ENCODE data around the gene PLSCR1. TPM values are rescaled to one million over a fixed set of nuclear protein-coding genes. Genes with fewer than 3 reads are reported as not detected.

The PLSCR1 gene
- total and polyA plus RNA-seq, 2 donors (not counting 1 experiment from before 2014, with no cell fraction given): 16.8 to 44.6 TPM

DNA sequence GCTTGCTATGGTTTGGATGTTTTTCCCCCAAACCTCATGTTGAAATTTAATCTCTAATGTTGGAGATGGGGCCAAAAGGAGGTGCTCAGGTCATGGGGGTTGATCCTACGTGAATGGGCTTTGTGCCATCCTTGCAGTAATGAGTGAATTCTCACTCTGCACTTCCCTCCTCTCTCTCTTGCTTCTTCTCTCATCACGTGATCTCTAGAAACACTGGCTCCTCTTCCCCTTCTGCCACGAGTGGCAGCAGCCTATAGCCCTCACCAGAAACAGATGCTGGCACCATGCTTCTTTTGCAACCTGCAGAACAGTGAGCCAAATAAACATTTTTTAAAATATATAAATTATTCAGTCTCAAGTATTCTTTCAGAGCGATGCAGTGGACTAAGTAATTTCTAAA, 13.3 kb upstream of the PLSCR1 start:
- peaks cover 0 to 1% (median 0%) of the 10 kb centered on the region in 3 donors for H3K9me3 ChIP-seq (ENCODE audit: control extremely low read depth in 1 of 3, control insufficient read depth in 2 of 3, insufficient read depth in 1 of 3, low read length in 2 of 3)
- H3K27me3 ChIP-seq (replicated peaks in 1 of 4; ENCODE audit: control extremely low read depth in 1 of 4, control insufficient read depth in 3 of 4, insufficient read depth in 4 of 4, low read length in 3 of 4): no peaks in the 10 kb centered on the region
- ChIA-PET CTCF (interaction anchor here (1.2 kb wide), 1 partner anchor 33 kb away, joined by 3 read pairs; no protein-coding TSS in a partner anchor), POLR2A (no interaction called here)
- DNase-seq (no peak), ATAC-seq (ENCODE audit: low read depth) (no peak)
- H3K4me1 Mint-ChIP-seq: no peaks in the 10 kb centered on the region
- H3K4me1 ChIP-seq (ENCODE audit: control insufficient read depth in 2 of 2, insufficient read depth in 2 of 2, low read length in 2 of 2): no peaks in the 10 kb centered on the region
- TF ChIP-seq, protein P1, sequence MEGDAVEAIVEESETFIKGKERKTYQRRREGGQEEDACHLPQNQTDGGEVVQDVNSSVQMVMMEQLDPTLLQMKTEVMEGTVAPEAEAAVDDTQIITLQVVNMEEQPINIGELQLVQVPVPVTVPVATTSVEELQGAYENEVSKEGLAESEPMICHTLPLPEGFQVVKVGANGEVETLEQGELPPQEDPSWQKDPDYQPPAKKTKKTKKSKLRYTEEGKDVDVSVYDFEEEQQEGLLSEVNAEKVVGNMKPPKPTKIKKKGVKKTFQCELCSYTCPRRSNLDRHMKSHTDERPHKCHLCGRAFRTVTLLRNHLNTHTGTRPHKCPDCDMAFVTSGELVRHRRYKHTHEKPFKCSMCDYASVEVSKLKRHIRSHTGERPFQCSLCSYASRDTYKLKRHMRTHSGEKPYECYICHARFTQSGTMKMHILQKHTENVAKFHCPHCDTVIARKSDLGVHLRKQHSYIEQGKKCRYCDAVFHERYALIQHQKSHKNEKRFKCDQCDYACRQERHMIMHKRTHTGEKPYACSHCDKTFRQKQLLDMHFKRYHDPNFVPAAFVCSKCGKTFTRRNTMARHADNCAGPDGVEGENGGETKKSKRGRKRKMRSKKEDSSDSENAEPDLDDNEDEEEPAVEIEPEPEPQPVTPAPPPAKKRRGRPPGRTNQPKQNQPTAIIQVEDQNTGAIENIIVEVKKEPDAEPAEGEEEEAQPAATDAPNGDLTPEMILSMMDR (IDR thresholded peaks at IDR 0.05): no peak
- TF ChIP-seq EZH2 (IDR thresholded peaks at IDR 0.05; ENCODE audit: borderline replicate concordance, insufficient read depth, low read depth, low read length, poor library complexity, severe bottlenecking): no peak
- no peak overlapping the region for H3K9ac ChIP-seq (ENCODE audit: low read length)
- no peak overlapping the region for H3K4me3 ChIP-seq (ENCODE audit: control extremely low read depth in 1 of 5, extremely low read depth in 1 of 5, insufficient read depth in 1 of 5, low read depth in 2 of 5, low read length in 4 of 5)
- H2AFZ ChIP-seq (ENCODE audit: insufficient read depth, low read depth, low read length, poor library complexity, severe bottlenecking): no peak overlapping the region
- no peaks in the 10 kb centered on the region for H3K36me3 ChIP-seq (replicated peaks in 1 of 2; ENCODE audit: control extremely low read depth in 1 of 2, control insufficient read depth in 1 of 2, extremely low read depth in 1 of 2, insufficient read depth in 2 of 2, low read length in 1 of 2)
- no peak overlapping the region for H3K27ac ChIP-seq (ENCODE audit: low read length in 2 of 2)
- 49% methylated on average over 3 of the region's 4 CpGs for WGBS (ENCODE audit: insufficient coverage)
- no peaks in the 10 kb centered on the region for H4K20me1 ChIP-seq (ENCODE audit: control insufficient read depth, insufficient read depth, low read length, poor library complexity, severe bottlenecking)
- no peak overlapping the region for H3K27ac Mint-ChIP-seq
- H3K4me2 ChIP-seq (replicated peaks; ENCODE audit: low read depth, low read length, poor library complexity, severe bottlenecking): no peak overlapping the region
- no peaks in the 10 kb centered on the region for H3K79me2 ChIP-seq (ENCODE audit: control insufficient read depth, insufficient read depth, low read length)
- intact Hi-C loops (cut with micrococcal nuclease): no loop called here
- no peaks in the 10 kb centered on the region for H3K9me3 Mint-ChIP-seq (ENCODE audit: insufficient read depth)
- H3K27me3 Mint-ChIP-seq: peaks cover 3% of the 10 kb centered on the region
- no peak overlapping the region for H3K4me3 Mint-ChIP-seq

DNA sequence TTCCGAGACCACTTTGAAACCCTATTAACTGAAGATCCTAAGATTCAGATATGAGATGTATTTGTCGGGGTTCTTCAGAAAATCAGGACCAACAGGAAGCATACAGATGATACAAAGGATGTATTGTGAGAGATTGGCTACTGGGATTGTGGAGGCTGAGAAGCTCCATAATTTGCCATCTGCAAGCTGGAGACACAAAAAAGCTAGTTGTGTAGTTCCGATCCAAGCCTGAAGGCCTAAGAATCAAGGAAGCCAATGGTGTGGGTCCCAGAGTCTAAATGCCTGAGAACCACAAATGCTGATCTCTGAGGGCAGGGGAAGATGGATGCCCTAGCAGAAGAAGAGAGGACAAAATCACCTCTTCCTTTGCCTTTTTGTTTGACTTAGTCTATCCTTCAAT, 10.9 kb upstream of the PLSCR1 start:
- Histone ChIP-seq H3K9me3 (ENCODE audit: control extremely low read depth in 1 of 3, control insufficient read depth in 2 of 3, insufficient read depth in 1 of 3, low read length in 2 of 3) (no peaks in the 10 kb centered on the region), H2AFZ (ENCODE audit: insufficient read depth, low read depth, low read length, poor library complexity, severe bottlenecking) (no peak overlapping the region), H4K20me1 (ENCODE audit: control insufficient read depth, insufficient read depth, low read length, poor library complexity, severe bottlenecking) (no peaks in the 10 kb centered on the region), H3K27me3 (replicated peaks in 1 of 4; ENCODE audit: control extremely low read depth in 1 of 4, control insufficient read depth in 3 of 4, insufficient read depth in 4 of 4, low read length in 3 of 4) (no peaks in the 10 kb centered on the region), H3K36me3 (replicated peaks in 1 of 2; ENCODE audit: control extremely low read depth in 1 of 2, control insufficient read depth in 1 of 2, extremely low read depth in 1 of 2, insufficient read depth in 2 of 2, low read length in 1 of 2) (no peaks in the 10 kb centered on the region), H3K4me1 (ENCODE audit: control insufficient read depth in 2 of 2, insufficient read depth in 2 of 2, low read length in 2 of 2) (no peaks in the 10 kb centered on the region), H3K27ac (ENCODE audit: low read length in 2 of 2) (no peak overlapping the region), H3K79me2 (ENCODE audit: control insufficient read depth, insufficient read depth, low read length) (no peaks in the 10 kb centered on the region), H3K4me2 (replicated peaks; ENCODE audit: low read depth, low read length, poor library complexity, severe bottlenecking) (no peak overlapping the region), H3K4me3 (ENCODE audit: control extremely low read depth in 1 of 5, extremely low read depth in 1 of 5, insufficient read depth in 1 of 5, low read depth in 2 of 5, low read length in 4 of 5) (no peak overlapping the region), H3K9ac (ENCODE audit: low read length) (no peak overlapping the region)
- POLR2A ChIA-PET: no interaction called here
- Mint-ChIP-seq H3K9me3 (ENCODE audit: insufficient read depth) (no peaks in the 10 kb centered on the region), H3K4me1 (peaks cover 3% of the 10 kb centered on the region), H3K27me3 (no peaks in the 10 kb centered on the region), H3K4me3 (no peak overlapping the region), H3K27ac (no peak overlapping the region)
- DNase-seq: no peak
- intact Hi-C loops (cut with micrococcal nuclease): no loop called here
- ATAC-seq (ENCODE audit: low read depth): no peak
- CTCF ChIA-PET: no interaction called here
- 100% methylated on average over 2 of the region's 3 CpGs for WGBS (ENCODE audit: insufficient coverage)
- TF ChIP-seq, protein P1 (IDR thresholded peaks at IDR 0.05): no peak
- TF ChIP-seq EZH2 (IDR thresholded peaks at IDR 0.05; ENCODE audit: borderline replicate concordance, insufficient read depth, low read depth, low read length, poor library complexity, severe bottlenecking): no peak
